K562 (cell line): ENCODE results near the gene USP24.

Experiments used
- HMGN3 ChIP-seq: IDR thresholded peaks from 2 replicates; pipeline ENCODE4 v1.6.1; 2011; ENCODE audit warnings: borderline replicate concordance, low read depth, mild to moderate bottlenecking, mixed read lengths, low read length; ENCODE audit not compliant: insufficient read length; ENCODE audit errors: extremely low read depth
- ZNF174 ChIP-seq: fragments of 250-450 bp; sonication (Bioruptor Pico); IDR thresholded peaks from 2 replicates; pipeline ENCODE4 v1.4.0; 2020; ENCODE audit warnings: mild to moderate bottlenecking

GRCh38 chr1:55040933-55041494 lies 174.2 kb downstream of the USP24 start:
- no peak for TF ChIP-seq ZNF174 (CRISPR knock-in tag)
- TF ChIP-seq HMGN3, result no peak
